Heart left ventricle (tissue), 16 donors: ENCODE measurements around the gene LRRN4. TPM values are rescaled to one million over a fixed set of nuclear protein-coding genes. Genes with fewer than 3 reads are reported as not detected.
A peak's percentile ranks its signal among the peaks of the same experiment; 100 is the strongest.

ENCODE experiments used
- ATAC-seq, 4 donors: fragments of 200-7000 bp; cut with Tn5 transposase; one replicate each; pipeline ENCODE4 v1.9.1; 2020 to 2022; ENCODE audit warnings: moderate library complexity in 4 of 4, mild to moderate bottlenecking in 3 of 4, moderate number of reproducible peaks in 1 of 4
- DNase-seq, 5 donors: peaks; one replicate each; pipeline ENCODE4 v3.0.0-alpha.2; 2020
- H3K27ac ChIP-seq, 12 donors: fragments of 200-600 bp; sonication (generic) in 4 of 12; one replicate each; pipeline versions ENCODE4 v1.5.0 to v1.8.0; 2016 to 2022; ENCODE audit warnings: mild to moderate bottlenecking in 2 of 12
- H3K27me3 ChIP-seq, 9 donors: fragments of 200-600 bp; sonication (generic) in 2 of 9; one replicate each; pipeline versions ENCODE4 v1.5.1 to v1.8.0; 2016 to 2022; ENCODE audit warnings: mild to moderate bottlenecking in 3 of 9
- H3K36me3 ChIP-seq, 9 donors: fragments of 200-600 bp; sonication (generic) in 2 of 9; one replicate each; pipeline versions ENCODE4 v1.5.0 to v1.8.0; 2018 to 2022; ENCODE audit warnings: mild to moderate bottlenecking in 2 of 9
- H3K4me1 ChIP-seq, 12 donors: fragments of 200-600 bp; sonication (generic) in 4 of 12; one replicate each; pipeline versions ENCODE4 v1.5.0 to v1.8.0; 2016 to 2022; ENCODE audit warnings: mild to moderate bottlenecking in 3 of 12
- H3K4me3 ChIP-seq, 12 donors: fragments of 200-600 bp; sonication (generic) in 4 of 12; one replicate each; pipeline versions ENCODE4 v1.5.0 to v1.8.0; 2017 to 2022; ENCODE audit warnings: mild to moderate bottlenecking in 9 of 12, moderate library complexity in 4 of 12
- H3K9me3 ChIP-seq, 12 donors: fragments of 200-600 bp; sonication (generic) in 4 of 12; one replicate each; pipeline versions ENCODE4 v1.5.0 to v1.8.0; 2016 to 2022; ENCODE audit warnings: mild to moderate bottlenecking in 1 of 12
- CTCF ChIP-seq, 12 donors: fragments of 200-600 bp; sonication (generic) in 4 of 12; IDR thresholded peaks; one replicate each; pipeline versions ENCODE4 v1.5.0 to v1.8.0; 2018 to 2022; ENCODE audit warnings: antibody characterized with exemption in 12 of 12, mild to moderate bottlenecking in 5 of 12
- POLR2A ChIP-seq, 2 donors: fragments of 450-650 bp; IDR thresholded peaks; one replicate each; pipeline ENCODE4 v1.6.1; 2017; ENCODE audit warnings: antibody characterized with exemption in 2 of 2, mild to moderate bottlenecking in 2 of 2, moderate library complexity in 2 of 2
- WGBS, 4 donors: extraction: QIAGEN DNeasy Blood & Tissue Kit in 2 of 4; methylation state at CpG; one replicate each; pipeline versions ENCODE4 v1.1.5 to v1.1.7; 2013 to 2018; 5-methylcytosine and 5-hydroxymethylcytosine counted together
- intact Hi-C, 10 donors: fragments of 100-400 bp; cut with DNase I; formaldehyde crosslinking; loops; one replicate each; pipeline versions ENCODE4 v1.11.1 to v1.14.2; 2022
- polyA plus RNA-seq, 2 donors: library from polyadenylated mRNA; stranded (reverse); fragments of 200-250 nt; gene quantifications; one replicate each; pipeline ENCODE4 v1.2.3, GENCODE V29; 2013
- total RNA-seq, 9 donors: library from RNA; depleted of rRNA in 2 of 9; stranded (reverse); fragments of >200 nt in 2 of 9; fragmentation: NEBNext Ultra II Directional in 3 of 9; extraction: Animal tissue kit (Norgen Biotek cat#: 25700) in 3 of 9; gene quantifications; one replicate each; pipeline versions ENCODE4 v1.1.0 to v1.2.4, GENCODE V29; 2016 to 2023
- donor health status: ischemic (EF 13 %, LVEDD 7.1; RV severe dilation, severe dysfunction).
- donor health status: healthy with polysubstance abuse.
- donor health status: DM: no; HTN: yes; CAD: no.
- donor health status: DM: no; HTN: no; CAD: no.
- donor health status: ischemic (EF 25% LVEDD 6.9; RV normal size, moderate dysfunction).
- donor health status: ischemic (EF 25% LVEDD 5.7; RV mildly dilated, moderate dysfunction).
- donor health status: healthy.
- donor health status: DM: yes; HTN: yes; CAD: no.
- donor health status: ischemic (EF 35%, LVEDD 5.7; RV mildly dilated, moderate dysfunction).
- donor health status: nonischemic (EF 11% LVEDD 7.7; RV severe dilation, severe dysfunction).
- donor health status: DM: yes; HTN: yes; CAD: no.
- donor health status: PGD.
- donor health status: ischemic (EF 29% LVEDD 5.4; RV normal size, mild dysfunction).
- donor health status: nonischemic (EF 23%, LVEDD 6.1; RV moderate dilation, normal function).

LRRN4 gene
- total and polyA plus RNA-seq, 11 donors, result 0.12 to 18.7 (median 0.17) TPM; not detected in 4

- ATAC-seq (no peak), DNase-seq (no peak)
- WGBS, 4 donors, result 71 to 77% (median 73%) methylated on average over 6 of the region's 6 CpGs
- H3K27me3 ChIP-seq, result no peaks in the 10 kb centered on the region
- TF ChIP-seq POLR2A (IDR thresholded peaks at IDR 0.05) (no peak), CTCF (IDR thresholded peaks at IDR 0.05) (no peak)
- H3K4me1 ChIP-seq, result peaks cover 0 to 53% (median 16%) of the 10 kb centered on the region in 12 donors
- H3K36me3 ChIP-seq, result peaks cover 0 to 46% (median 29%) of the 10 kb centered on the region in 9 donors
- no peak overlapping the region for H3K4me3 ChIP-seq
- intact Hi-C loops, result no loop called here
- H3K27ac ChIP-seq, result no peak overlapping the region
- H3K9me3 ChIP-seq, result peaks cover 0 to 11% (median 4%) of the 10 kb centered on the region in 12 donors
Observed at GRCh38 chr20:6029538-6029937, 24.3 kb downstream of the LRRN4 start.

GRCh38 chr20:6028818-6029217, 25.0 kb downstream of the LRRN4 start:
- peak in 1 of 4 donors; percentile 23 for ATAC-seq
- H3K27ac ChIP-seq, result no peak overlapping the region

GRCh38 chr20:6026051-6026450, 27.8 kb downstream of the LRRN4 start:
- TF ChIP-seq CTCF (IDR thresholded peaks at IDR 0.05) (no peak), POLR2A (IDR thresholded peaks at IDR 0.05) (no peak)
- Histone ChIP-seq H3K9me3 (peaks cover 0 to 12% (median 4%) of the 10 kb centered on the region in 12 donors), H3K27me3 (no peaks in the 10 kb centered on the region), H3K27ac (no peak overlapping the region), H3K4me3 (no peak overlapping the region), H3K4me1 (peaks cover 0 to 26% (median 9%) of the 10 kb centered on the region in 12 donors), H3K36me3 (peaks cover 0 to 44% (median 28%) of the 10 kb centered on the region in 9 donors)
- WGBS, 4 donors, result 73 to 85% (median 83%) methylated on average over 3 of the region's 3 CpGs
- DNase-seq (no peak), ATAC-seq (peak in 3 of 4 donors; percentile 54 to 66 (median 59))
- intact Hi-C loops, result no loop called here

More at GRCh38 chr20:6028818-6029217, 25.0 kb downstream of the LRRN4 start:
- DNase-seq, result no peak
- no peak for TF ChIP-seq POLR2A (IDR thresholded peaks at IDR 0.05)
- no peak for TF ChIP-seq CTCF (IDR thresholded peaks at IDR 0.05)
- Histone ChIP-seq H3K4me1 (peaks cover 0 to 47% (median 14%) of the 10 kb centered on the region in 12 donors), H3K4me3 (no peak overlapping the region), H3K36me3 (peaks cover 0 to 46% (median 29%) of the 10 kb centered on the region in 9 donors), H3K27me3 (no peaks in the 10 kb centered on the region), H3K9me3 (peaks cover 0 to 12% (median 4%) of the 10 kb centered on the region in 12 donors)
- intact Hi-C loops, result no loop called here

GRCh38 chr20:6024768-6025167, 29.1 kb downstream of the LRRN4 start:
- WGBS, 4 donors, result 97 to 100% (median 99%) methylated on average over 1 of the region's 1 CpG
- DNase-seq (no peak), ATAC-seq (no peak)
- peaks cover 0 to 19% (median 7%) of the 10 kb centered on the region in 12 donors for H3K4me1 ChIP-seq
- no peak overlapping the region for H3K4me3 ChIP-seq
- H3K9me3 ChIP-seq, result peaks cover 0 to 12% (median 4%) of the 10 kb centered on the region in 12 donors
- no peak for TF ChIP-seq CTCF (IDR thresholded peaks at IDR 0.05)
- TF ChIP-seq POLR2A (IDR thresholded peaks at IDR 0.05), result no peak
- intact Hi-C loops, result no loop called here
- H3K27ac ChIP-seq, result no peak overlapping the region
- H3K36me3 ChIP-seq, result peaks cover 0 to 44% (median 29%) of the 10 kb centered on the region in 9 donors
- no peaks in the 10 kb centered on the region for H3K27me3 ChIP-seq
